Measurements from ENCODE around the gene PSMD7. TPM values are rescaled to one million over a fixed set of nuclear protein-coding genes. Genes with fewer than 3 reads are reported as not detected.

PSMD7 gene
- total RNA-seq, 1 donor, result 64.1 TPM

GRCh38 chr16:74253161-74253938 is 43.3 kb upstream of the PSMD7 start:
- Histone ChIP-seq H2AFZ (ENCODE audit: low read length) (no peak overlapping the region), H3K4me3 (ENCODE audit: insufficient read depth, low read length) (no peak overlapping the region), H3K27me3 (ENCODE audit: insufficient read depth, low read length) (no peaks in the 10 kb centered on the region), H3K4me1 (ENCODE audit: insufficient read depth, low read length) (no peaks in the 10 kb centered on the region), H3K27ac (ENCODE audit: low read depth, low read length) (no peak overlapping the region), H3K36me3 (ENCODE audit: insufficient read depth, low read length) (no peaks in the 10 kb centered on the region), H4K20me1 (ENCODE audit: insufficient read depth, low read length) (no peaks in the 10 kb centered on the region), H3K4me2 (ENCODE audit: insufficient read depth, low read length) (no peak overlapping the region), H3K79me2 (ENCODE audit: insufficient read depth, low read length) (no peaks in the 10 kb centered on the region), H3K9me3 (ENCODE audit: low read depth, low read length) (no peaks in the 10 kb centered on the region)
- TF ChIP-seq CTCF (IDR thresholded peaks at IDR 0.05; ENCODE audit: extremely low read depth, low read depth, low read length), result no peak
- no peak for DNase-seq (ENCODE audit: insufficient read length, low spot score, missing footprints)

- H3K27ac ChIP-seq (ENCODE audit: low read depth, low read length), result no peak overlapping the region
- no peak for TF ChIP-seq CTCF (IDR thresholded peaks at IDR 0.05; ENCODE audit: extremely low read depth, low read depth, low read length)
- H3K9me3 ChIP-seq (ENCODE audit: low read depth, low read length), result no peaks in the 10 kb centered on the region
- no peaks in the 10 kb centered on the region for H3K79me2 ChIP-seq (ENCODE audit: insufficient read depth, low read length)
- no peaks in the 10 kb centered on the region for H3K27me3 ChIP-seq (ENCODE audit: insufficient read depth, low read length)
- H3K4me2 ChIP-seq (ENCODE audit: insufficient read depth, low read length), result no peak overlapping the region
- H3K4me3 ChIP-seq (ENCODE audit: insufficient read depth, low read length), result no peak overlapping the region
- H4K20me1 ChIP-seq (ENCODE audit: insufficient read depth, low read length), result no peaks in the 10 kb centered on the region
- H3K4me1 ChIP-seq (ENCODE audit: insufficient read depth, low read length), result no peaks in the 10 kb centered on the region
- no peaks in the 10 kb centered on the region for H3K36me3 ChIP-seq (ENCODE audit: insufficient read depth, low read length)
- no peak overlapping the region for H2AFZ ChIP-seq (ENCODE audit: low read length)
- DNase-seq (ENCODE audit: insufficient read length, low spot score, missing footprints), result no peak
Measured at GRCh38 chr16:74257061-74257460, 39.6 kb upstream of the PSMD7 start.

- H3K4me3 ChIP-seq (ENCODE audit: insufficient read depth, low read length), result no peak overlapping the region
- no peaks in the 10 kb centered on the region for H3K4me1 ChIP-seq (ENCODE audit: insufficient read depth, low read length)
- H2AFZ ChIP-seq (ENCODE audit: low read length), result no peak overlapping the region
- H3K79me2 ChIP-seq (ENCODE audit: insufficient read depth, low read length), result no peaks in the 10 kb centered on the region
- no peaks in the 10 kb centered on the region for H3K9me3 ChIP-seq (ENCODE audit: low read depth, low read length)
- no peaks in the 10 kb centered on the region for H4K20me1 ChIP-seq (ENCODE audit: insufficient read depth, low read length)
- no peak for TF ChIP-seq CTCF (IDR thresholded peaks at IDR 0.05; ENCODE audit: extremely low read depth, low read depth, low read length)
- H3K36me3 ChIP-seq (ENCODE audit: insufficient read depth, low read length), result no peaks in the 10 kb centered on the region
- no peak overlapping the region for H3K4me2 ChIP-seq (ENCODE audit: insufficient read depth, low read length)
- H3K27ac ChIP-seq (ENCODE audit: low read depth, low read length), result no peak overlapping the region
- no peak for DNase-seq (ENCODE audit: insufficient read length, low spot score, missing footprints)
- H3K27me3 ChIP-seq (ENCODE audit: insufficient read depth, low read length), result no peaks in the 10 kb centered on the region
Measured at GRCh38 chr16:74261068-74261467, 35.5 kb upstream of the PSMD7 start.

- Histone ChIP-seq H3K4me3 (ENCODE audit: insufficient read depth, low read length) (no peak overlapping the region), H3K4me2 (ENCODE audit: insufficient read depth, low read length) (no peak overlapping the region), H2AFZ (ENCODE audit: low read length) (no peak overlapping the region), H3K9me3 (ENCODE audit: low read depth, low read length) (no peaks in the 10 kb centered on the region), H3K27ac (ENCODE audit: low read depth, low read length) (no peak overlapping the region), H3K36me3 (ENCODE audit: insufficient read depth, low read length) (no peaks in the 10 kb centered on the region), H3K79me2 (ENCODE audit: insufficient read depth, low read length) (no peaks in the 10 kb centered on the region), H3K27me3 (ENCODE audit: insufficient read depth, low read length) (peaks cover 14% of the 10 kb centered on the region), H3K4me1 (ENCODE audit: insufficient read depth, low read length) (no peaks in the 10 kb centered on the region), H4K20me1 (ENCODE audit: insufficient read depth, low read length) (no peaks in the 10 kb centered on the region)
- peak; percentile 78 for DNase-seq (ENCODE audit: insufficient read length, low spot score, missing footprints)
- no peak for TF ChIP-seq CTCF (IDR thresholded peaks at IDR 0.05; ENCODE audit: extremely low read depth, low read depth, low read length)
Measured at GRCh38 chr16:74264811-74265210, 31.8 kb upstream of the PSMD7 start.

All from osteoblast (primary cell).